ENCODE measurements around the gene BZW1.

Gene BZW1
- long read RNA-seq, full-length matches to known transcripts: 515 of 596 reads
- long read RNA-seq, partial matches to known transcripts: 22 of 596 reads
- long read RNA-seq, other reads (novel, unspliced or antisense): 59 of 596 reads

GRCh38 chr2:200811333-200812121, at the start of gene BZW1:
Gene BZW1, plus strand, starts transcription at chr2:200811910. Its CDS starts 1,308 bp downstream, at chr2:200813218.
- Histone ChIP-seq H3K27ac (replicated peaks) (peak within 1 kb of the TSS; percentile 100), H3K27me3 (ENCODE audit: insufficient read depth, poor library complexity, severe bottlenecking) (no peaks in the 10 kb centered on the region), H3K4me3 (replicated peaks; ENCODE audit: insufficient read depth, low read length) (peak within 1 kb of the TSS; percentile 87)
- TF ChIP-seq POLR2AphosphoS5 (IDR thresholded peaks at IDR 0.05; ENCODE audit: low read depth) (peak; percentile 71), CTCF (IDR thresholded peaks at IDR 0.05; ENCODE audit: insufficient read depth, low read length) (no peak), GABPA (IDR thresholded peaks at IDR 0.05; ENCODE audit: low read depth) (peak; percentile 67; the same call in 1 of the 2 replicates), SPI1 (IDR thresholded peaks at IDR 0.05; ENCODE audit: borderline replicate concordance, low read depth) (peak; percentile 81)
- TF ChIP-seq, protein P1, sequence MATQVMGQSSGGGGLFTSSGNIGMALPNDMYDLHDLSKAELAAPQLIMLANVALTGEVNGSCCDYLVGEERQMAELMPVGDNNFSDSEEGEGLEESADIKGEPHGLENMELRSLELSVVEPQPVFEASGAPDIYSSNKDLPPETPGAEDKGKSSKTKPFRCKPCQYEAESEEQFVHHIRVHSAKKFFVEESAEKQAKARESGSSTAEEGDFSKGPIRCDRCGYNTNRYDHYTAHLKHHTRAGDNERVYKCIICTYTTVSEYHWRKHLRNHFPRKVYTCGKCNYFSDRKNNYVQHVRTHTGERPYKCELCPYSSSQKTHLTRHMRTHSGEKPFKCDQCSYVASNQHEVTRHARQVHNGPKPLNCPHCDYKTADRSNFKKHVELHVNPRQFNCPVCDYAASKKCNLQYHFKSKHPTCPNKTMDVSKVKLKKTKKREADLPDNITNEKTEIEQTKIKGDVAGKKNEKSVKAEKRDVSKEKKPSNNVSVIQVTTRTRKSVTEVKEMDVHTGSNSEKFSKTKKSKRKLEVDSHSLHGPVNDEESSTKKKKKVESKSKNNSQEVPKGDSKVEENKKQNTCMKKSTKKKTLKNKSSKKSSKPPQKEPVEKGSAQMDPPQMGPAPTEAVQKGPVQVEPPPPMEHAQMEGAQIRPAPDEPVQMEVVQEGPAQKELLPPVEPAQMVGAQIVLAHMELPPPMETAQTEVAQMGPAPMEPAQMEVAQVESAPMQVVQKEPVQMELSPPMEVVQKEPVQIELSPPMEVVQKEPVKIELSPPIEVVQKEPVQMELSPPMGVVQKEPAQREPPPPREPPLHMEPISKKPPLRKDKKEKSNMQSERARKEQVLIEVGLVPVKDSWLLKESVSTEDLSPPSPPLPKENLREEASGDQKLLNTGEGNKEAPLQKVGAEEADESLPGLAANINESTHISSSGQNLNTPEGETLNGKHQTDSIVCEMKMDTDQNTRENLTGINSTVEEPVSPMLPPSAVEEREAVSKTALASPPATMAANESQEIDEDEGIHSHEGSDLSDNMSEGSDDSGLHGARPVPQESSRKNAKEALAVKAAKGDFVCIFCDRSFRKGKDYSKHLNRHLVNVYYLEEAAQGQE (IDR thresholded peaks at IDR 0.05; ENCODE audit: insufficient replicate concordance, low read depth): peak; percentile 6
- peak; percentile 91 to 98 for DNase-seq (ENCODE audit: low read depth in 1 of 2, low spot score in 1 of 2)

DNA sequence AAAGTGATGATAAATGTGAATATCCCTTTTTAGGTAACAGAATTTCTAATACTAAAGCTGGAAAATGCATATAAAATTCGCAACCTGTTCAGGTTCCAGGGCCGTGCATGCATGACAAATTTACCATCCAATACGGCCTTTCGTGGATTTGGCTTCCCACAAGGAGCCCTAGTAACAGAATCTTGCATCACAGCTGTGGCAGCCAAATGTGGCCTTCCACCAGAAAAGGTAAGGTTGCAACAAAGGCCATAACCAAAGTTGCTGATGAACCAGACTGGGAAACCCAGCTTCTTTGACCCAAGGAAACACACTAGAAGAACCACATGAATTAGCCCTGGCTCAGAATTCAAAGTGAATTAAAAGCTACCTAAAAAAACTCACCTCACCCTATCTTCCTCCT, 49.6 kb upstream of the BZW1 start:
- DNase-seq (ENCODE audit: low read depth in 1 of 2, low spot score in 1 of 2): peak in 1 of 2 experiments; percentile 29
- H3K4me3 ChIP-seq (replicated peaks; ENCODE audit: insufficient read depth, low read length): no peak overlapping the region
- H3K27ac ChIP-seq (replicated peaks): no peak overlapping the region
- H3K27me3 ChIP-seq (ENCODE audit: insufficient read depth, poor library complexity, severe bottlenecking): no peaks in the 10 kb centered on the region
- TF ChIP-seq, protein P1 (IDR thresholded peaks at IDR 0.05; ENCODE audit: insufficient replicate concordance, low read depth): no peak
- TF ChIP-seq SPI1 (IDR thresholded peaks at IDR 0.05; ENCODE audit: borderline replicate concordance, low read depth) (no peak), POLR2AphosphoS5 (IDR thresholded peaks at IDR 0.05; ENCODE audit: low read depth) (no peak), GABPA (IDR thresholded peaks at IDR 0.05; ENCODE audit: low read depth) (no peak), CTCF (IDR thresholded peaks at IDR 0.05; ENCODE audit: insufficient read depth, low read length) (no peak)

DNA sequence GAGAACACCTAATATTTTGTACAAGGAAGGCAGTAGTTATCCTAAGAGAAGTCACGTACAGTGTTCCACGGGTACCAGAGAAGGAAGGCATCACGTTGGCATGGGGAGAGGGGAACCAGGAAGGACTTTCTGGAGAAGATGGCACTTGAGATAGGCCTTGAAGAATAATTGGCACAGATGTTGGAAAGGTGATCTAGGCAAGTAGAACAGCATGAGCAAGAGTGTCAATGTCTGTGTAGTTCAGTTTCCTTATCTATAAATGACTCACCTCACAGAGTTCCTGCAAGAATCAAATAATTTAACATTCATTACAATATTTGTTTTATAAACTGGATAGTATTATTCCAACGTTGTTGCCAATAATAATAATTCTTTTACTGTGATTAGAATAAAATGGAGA, 48.3 kb upstream of the BZW1 start:
- Histone ChIP-seq H3K27me3 (ENCODE audit: insufficient read depth, poor library complexity, severe bottlenecking) (no peaks in the 10 kb centered on the region), H3K4me3 (replicated peaks; ENCODE audit: insufficient read depth, low read length) (no peak overlapping the region), H3K27ac (replicated peaks) (no peak overlapping the region)
- DNase-seq (ENCODE audit: low read depth in 1 of 2, low spot score in 1 of 2): no peak
- TF ChIP-seq POLR2AphosphoS5 (IDR thresholded peaks at IDR 0.05; ENCODE audit: low read depth): no peak
- TF ChIP-seq CTCF (IDR thresholded peaks at IDR 0.05; ENCODE audit: insufficient read depth, low read length): no peak
- TF ChIP-seq SPI1 (IDR thresholded peaks at IDR 0.05; ENCODE audit: borderline replicate concordance, low read depth): no peak
- TF ChIP-seq, protein P1 (IDR thresholded peaks at IDR 0.05; ENCODE audit: insufficient replicate concordance, low read depth): no peak
- TF ChIP-seq GABPA (IDR thresholded peaks at IDR 0.05; ENCODE audit: low read depth): no peak

Measured in HL-60 (cell line).